Erythroblast (primary cell): ENCODE results near the gene BMERB1.

Experiments used
- GATA1 ChIP-seq: IDR thresholded peaks from 2 replicates; pipeline ENCODE4 v1.6.1; 2011; ENCODE audit warnings: low read depth, mild to moderate bottlenecking, control low read depth, low read length, moderate library complexity
- POLR2A ChIP-seq: IDR thresholded peaks from 2 replicates; pipeline ENCODE4 v1.6.1; 2011; ENCODE audit warnings: mild to moderate bottlenecking, low read length

- TF ChIP-seq POLR2A, result no peak
- TF ChIP-seq GATA1, result no peak
These were observed 99.0 kb downstream of the BMERB1 start for GRCh38 chr16:15533386-15533785.
